ENCODE data around the gene FUT3.

DNA sequence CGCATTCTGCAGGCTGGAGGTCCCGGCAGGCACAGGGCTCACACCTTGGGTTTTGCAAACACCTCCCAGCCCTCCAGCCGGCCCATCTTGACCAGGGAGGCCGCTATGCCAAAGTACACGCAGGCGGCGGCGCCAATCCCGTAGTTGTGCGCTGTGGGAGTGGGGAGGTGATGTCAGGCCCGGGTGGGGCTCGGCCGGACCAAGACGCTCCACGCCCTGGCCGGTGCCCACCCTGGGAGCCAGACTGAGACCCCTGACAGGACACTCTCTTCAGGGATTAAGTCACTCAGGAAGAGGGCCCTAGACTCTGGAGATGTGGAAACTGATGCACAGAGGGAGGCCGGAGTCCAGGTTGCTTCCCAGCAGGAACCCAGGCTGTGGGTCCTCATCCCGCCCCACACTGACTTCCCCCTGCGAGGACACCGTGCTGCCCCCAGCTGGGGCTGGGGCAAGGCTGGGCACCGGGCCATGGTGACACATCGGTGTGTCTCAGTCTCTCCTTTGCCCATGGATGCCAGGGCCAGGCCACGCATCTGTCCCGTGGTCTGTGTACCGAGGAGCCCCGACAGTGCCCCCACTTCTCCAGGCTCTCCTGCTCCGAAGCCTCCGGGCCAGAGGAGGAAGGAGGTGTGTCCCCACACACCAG lies 43.6 kb upstream of the FUT3 start:
- TF ChIP-seq, protein P1, sequence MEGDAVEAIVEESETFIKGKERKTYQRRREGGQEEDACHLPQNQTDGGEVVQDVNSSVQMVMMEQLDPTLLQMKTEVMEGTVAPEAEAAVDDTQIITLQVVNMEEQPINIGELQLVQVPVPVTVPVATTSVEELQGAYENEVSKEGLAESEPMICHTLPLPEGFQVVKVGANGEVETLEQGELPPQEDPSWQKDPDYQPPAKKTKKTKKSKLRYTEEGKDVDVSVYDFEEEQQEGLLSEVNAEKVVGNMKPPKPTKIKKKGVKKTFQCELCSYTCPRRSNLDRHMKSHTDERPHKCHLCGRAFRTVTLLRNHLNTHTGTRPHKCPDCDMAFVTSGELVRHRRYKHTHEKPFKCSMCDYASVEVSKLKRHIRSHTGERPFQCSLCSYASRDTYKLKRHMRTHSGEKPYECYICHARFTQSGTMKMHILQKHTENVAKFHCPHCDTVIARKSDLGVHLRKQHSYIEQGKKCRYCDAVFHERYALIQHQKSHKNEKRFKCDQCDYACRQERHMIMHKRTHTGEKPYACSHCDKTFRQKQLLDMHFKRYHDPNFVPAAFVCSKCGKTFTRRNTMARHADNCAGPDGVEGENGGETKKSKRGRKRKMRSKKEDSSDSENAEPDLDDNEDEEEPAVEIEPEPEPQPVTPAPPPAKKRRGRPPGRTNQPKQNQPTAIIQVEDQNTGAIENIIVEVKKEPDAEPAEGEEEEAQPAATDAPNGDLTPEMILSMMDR (IDR thresholded peaks at IDR 0.05), result no peak
- no peak for TF ChIP-seq POLR2A (IDR thresholded peaks at IDR 0.05)

Data from lower leg skin (tissue), 3 donors.